ENCODE measurements around the gene PCCA. TPM values are rescaled to one million over a fixed set of nuclear protein-coding genes. Genes with fewer than 3 reads are reported as not detected.
A peak's percentile ranks its signal among the peaks of the same experiment; 100 is the strongest.

PCCA gene
- total and polyA plus RNA-seq, 2 experiments from 2014 or later, result 41.9 to 46.6 TPM

- no peak for DNase-seq (ENCODE audit: low spot score)
- no peak overlapping the region for H2AFZ ChIP-seq
- no peak for ATAC-seq
- H3K79me2 ChIP-seq (replicated peaks; ENCODE audit: insufficient read depth), result peaks cover 40% of the 10 kb centered on the region
- H3K4me2 ChIP-seq, result no peak overlapping the region
- H3K27me3 ChIP-seq (ENCODE audit: insufficient read depth), result no peaks in the 10 kb centered on the region
- Mint-ChIP-seq H3K9me3 (no peaks in the 10 kb centered on the region), H3K27me3 (ENCODE audit: insufficient read depth, low read depth, poor library complexity) (no peaks in the 10 kb centered on the region), H3K4me3 (no peak overlapping the region), H3K4me1 (peaks cover 10% of the 10 kb centered on the region; the same call in 1 of the 3 replicates), H3K36me3 (ENCODE audit: low read depth) (peaks cover 6% of the 10 kb centered on the region; the same call in 2 of the 3 replicates), H3K27ac (peak overlapping the region; percentile 20; the same call in 1 of the 2 replicates)
- H3F3A ChIP-seq (replicated peaks; ENCODE audit: low read depth), result no peaks in the 10 kb centered on the region
- no peaks in the 10 kb centered on the region for H3K9me2 ChIP-seq (ENCODE audit: insufficient read depth)
- no peak overlapping the region for H3K27ac ChIP-seq (ENCODE audit: low read depth)
- TF ChIP-seq EZH2 (IDR thresholded peaks at IDR 0.05; ENCODE audit: low read depth, unreplicated experiment) (no peak), REST (IDR thresholded peaks at IDR 0.05; ENCODE audit: unreplicated experiment) (no peak), CTCF (conservative IDR thresholded peaks at IDR 0.05; ENCODE audit: low read depth in 2 of 2) (no peak), EZH2phosphoT487 (IDR thresholded peaks at IDR 0.05; ENCODE audit: unreplicated experiment) (no peak), NANOG (IDR thresholded peaks at IDR 0.05; ENCODE audit: borderline replicate concordance) (no peak), JUNB (IDR thresholded peaks at IDR 0.05; ENCODE audit: unreplicated experiment) (no peak), CREB1 (CRISPR knock-in tag; IDR thresholded peaks at IDR 0.05; ENCODE audit: low read depth) (no peak), STAT1 (IDR thresholded peaks at IDR 0.05; ENCODE audit: unreplicated experiment) (no peak), ZNF114 (CRISPR knock-in tag; IDR thresholded peaks at IDR 0.05) (no peak)
- H3K4me3 ChIP-seq, result no peak overlapping the region
- H4K20me1 ChIP-seq (replicated peaks; ENCODE audit: insufficient read depth), result no peaks in the 10 kb centered on the region
- no peaks in the 10 kb centered on the region for H3K36me3 ChIP-seq (ENCODE audit: insufficient read depth)
- H3K4me1 ChIP-seq (ENCODE audit: insufficient read depth), result no peaks in the 10 kb centered on the region
These were observed 50.1 kb downstream of the PCCA start for GRCh38 chr13:100138859-100139491.

GRCh38 chr13:100139817-100140216 is 50.9 kb downstream of the PCCA start:
- no peak overlapping the region for H3K4me3 Mint-ChIP-seq
- H3K9me3 Mint-ChIP-seq, result no peaks in the 10 kb centered on the region
- peaks cover 9% of the 10 kb centered on the region for H3K36me3 Mint-ChIP-seq (ENCODE audit: low read depth)
- Histone ChIP-seq H3K27me3 (ENCODE audit: insufficient read depth) (no peaks in the 10 kb centered on the region), H3K4me2 (no peak overlapping the region), H4K20me1 (replicated peaks; ENCODE audit: insufficient read depth) (no peaks in the 10 kb centered on the region), H3K4me1 (ENCODE audit: insufficient read depth) (no peaks in the 10 kb centered on the region), H3K27ac (ENCODE audit: low read depth) (0 out of 2 replicates have a peak overlapping the region, but pooled peaks have one; percentile 34), H3K4me3 (no peak overlapping the region), H3F3A (replicated peaks; ENCODE audit: low read depth) (no peaks in the 10 kb centered on the region), H3K9me2 (ENCODE audit: insufficient read depth) (no peaks in the 10 kb centered on the region), H3K79me2 (replicated peaks; ENCODE audit: insufficient read depth) (peaks cover 34% of the 10 kb centered on the region), H2AFZ (no peak overlapping the region), H3K36me3 (ENCODE audit: insufficient read depth) (no peaks in the 10 kb centered on the region)
- peaks cover 14% of the 10 kb centered on the region; the same call in 2 of the 3 replicates for H3K4me1 Mint-ChIP-seq
- H3K27ac Mint-ChIP-seq, result no peak overlapping the region
- DNase-seq (ENCODE audit: low spot score) (no peak), ATAC-seq (no peak)
- H3K27me3 Mint-ChIP-seq (ENCODE audit: insufficient read depth, low read depth, poor library complexity), result no peaks in the 10 kb centered on the region
- no peak for TF ChIP-seq CTCF (conservative IDR thresholded peaks at IDR 0.05; ENCODE audit: low read depth in 2 of 2)
- no peak for TF ChIP-seq STAT1 (IDR thresholded peaks at IDR 0.05; ENCODE audit: unreplicated experiment)
- TF ChIP-seq EZH2 (IDR thresholded peaks at IDR 0.05; ENCODE audit: low read depth, unreplicated experiment), result no peak

All from GM23338 (cell line).